Epithelial cell of prostate (primary cell): ENCODE data around the gene THBS1.

Experiments used
- DNase-seq: peaks from one replicate; pipeline ENCODE4 v3.0.0-alpha.2; 2011; ENCODE audit warnings: low read depth, low spot score
- H3K27ac ChIP-seq: fragments of 450-650 bp; 2 replicates; pipeline ENCODE4 v1.5.1; 2017; ENCODE audit warnings: mild to moderate bottlenecking

THBS1 gene

DNA sequence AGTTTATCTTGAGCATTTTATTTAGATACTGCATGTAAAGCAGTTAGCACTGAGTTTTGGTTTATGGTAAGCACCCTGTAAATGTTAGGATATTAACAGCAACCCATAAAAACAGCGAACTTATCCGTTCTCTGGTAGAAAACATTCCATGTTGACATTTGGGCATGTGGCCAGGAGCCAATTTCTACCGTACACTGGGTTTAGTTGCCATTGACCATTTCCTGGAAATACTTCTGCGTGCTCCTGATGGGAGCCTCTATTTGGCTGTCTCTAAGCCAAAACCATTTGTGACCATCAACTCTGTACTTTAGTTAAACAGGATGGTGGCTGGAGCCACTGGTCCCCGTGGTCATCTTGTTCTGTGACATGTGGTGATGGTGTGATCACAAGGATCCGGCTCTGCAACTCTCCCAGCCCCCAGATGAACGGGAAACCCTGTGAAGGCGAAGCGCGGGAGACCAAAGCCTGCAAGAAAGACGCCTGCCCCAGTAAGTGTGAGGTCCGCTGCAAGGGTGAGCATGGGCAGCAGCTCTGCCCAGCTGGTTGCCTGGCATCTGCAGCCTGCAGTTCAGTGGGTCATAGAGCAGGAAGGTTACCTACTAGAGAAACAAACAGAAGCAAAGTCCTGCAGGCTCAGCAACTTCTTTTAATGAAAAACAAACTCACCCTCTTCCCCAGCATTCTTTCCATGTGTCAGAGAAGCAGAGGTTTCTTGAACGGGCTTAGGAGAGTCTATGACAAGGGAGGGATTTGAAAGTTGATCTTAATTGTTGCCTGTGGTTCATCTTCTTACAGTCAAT lies 7.1 kb downstream of the THBS1 start:
- no peak for DNase-seq
- peak overlapping the region; percentile 95 for H3K27ac ChIP-seq

GRCh38 chr15:39588531-39589192 lies 7.8 kb downstream of the THBS1 start:
- peak overlapping the region; percentile 95 for H3K27ac ChIP-seq

DNA sequence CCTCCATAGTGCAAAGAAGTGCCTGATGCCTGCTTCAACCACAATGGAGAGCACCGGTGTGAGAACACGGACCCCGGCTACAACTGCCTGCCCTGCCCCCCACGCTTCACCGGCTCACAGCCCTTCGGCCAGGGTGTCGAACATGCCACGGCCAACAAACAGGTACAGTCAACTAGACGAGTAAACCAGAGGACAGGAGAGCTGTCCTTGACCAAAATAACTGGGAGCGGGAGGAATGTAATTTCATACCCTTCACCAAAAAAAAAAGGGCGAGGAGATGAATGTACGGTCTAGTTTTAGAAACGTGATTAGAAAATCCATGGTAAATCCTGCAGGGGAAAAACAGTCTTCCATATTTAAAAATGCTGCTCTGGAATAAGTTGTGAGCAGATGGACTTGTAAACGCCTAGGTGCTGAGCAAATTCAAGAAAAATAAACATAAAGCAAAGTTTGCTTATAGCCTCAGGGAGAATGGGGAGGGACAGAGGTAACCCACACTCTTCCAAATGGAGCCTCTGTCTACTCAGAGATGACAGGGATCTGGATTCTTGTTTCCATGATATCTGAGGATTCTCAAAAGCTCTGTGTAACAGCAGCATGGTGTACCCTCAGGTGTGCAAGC lies 8.4 kb downstream of the THBS1 start:
- DNase-seq = no peak

More at GRCh38 chr15:39588531-39589192, 7.8 kb downstream of the THBS1 start:
- no peak for DNase-seq

DNA sequence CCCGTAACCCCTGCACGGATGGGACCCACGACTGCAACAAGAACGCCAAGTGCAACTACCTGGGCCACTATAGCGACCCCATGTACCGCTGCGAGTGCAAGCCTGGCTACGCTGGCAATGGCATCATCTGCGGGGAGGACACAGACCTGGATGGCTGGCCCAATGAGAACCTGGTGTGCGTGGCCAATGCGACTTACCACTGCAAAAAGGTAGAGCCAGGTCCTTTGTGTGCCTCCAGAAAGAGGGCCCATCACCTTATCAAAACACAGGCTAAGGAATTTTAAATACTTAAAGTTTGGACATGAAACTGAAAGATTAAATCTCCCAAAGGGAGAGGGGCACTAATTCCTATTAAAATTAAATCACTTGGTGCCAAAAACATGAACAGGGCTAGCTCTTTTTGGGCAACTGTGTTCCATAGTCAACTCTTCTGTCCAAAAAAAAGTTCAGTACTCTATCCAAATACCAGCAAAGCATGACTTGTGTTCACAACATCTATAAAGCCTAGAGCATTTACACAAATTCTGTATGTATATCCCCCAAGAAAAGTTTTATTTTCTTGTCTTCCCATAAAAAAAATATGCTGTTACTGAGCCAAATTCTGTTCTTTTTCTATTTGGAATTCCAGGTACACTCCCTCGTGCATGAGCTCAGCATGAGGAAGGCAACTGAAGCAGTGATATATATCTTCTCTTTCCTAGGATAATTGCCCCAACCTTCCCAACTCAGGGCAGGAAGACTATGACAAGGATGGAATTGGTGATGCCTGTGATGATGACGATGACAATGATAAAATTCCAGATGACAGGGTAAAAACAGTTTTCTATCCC lies 9.2 kb downstream of the THBS1 start:
- no peak for DNase-seq
- H3K27ac ChIP-seq = peak overlapping the region; percentile 95

More for the DNA sequence above, 8.4 kb downstream of the THBS1 start:
- peak overlapping the region; percentile 95 for H3K27ac ChIP-seq

DNA sequence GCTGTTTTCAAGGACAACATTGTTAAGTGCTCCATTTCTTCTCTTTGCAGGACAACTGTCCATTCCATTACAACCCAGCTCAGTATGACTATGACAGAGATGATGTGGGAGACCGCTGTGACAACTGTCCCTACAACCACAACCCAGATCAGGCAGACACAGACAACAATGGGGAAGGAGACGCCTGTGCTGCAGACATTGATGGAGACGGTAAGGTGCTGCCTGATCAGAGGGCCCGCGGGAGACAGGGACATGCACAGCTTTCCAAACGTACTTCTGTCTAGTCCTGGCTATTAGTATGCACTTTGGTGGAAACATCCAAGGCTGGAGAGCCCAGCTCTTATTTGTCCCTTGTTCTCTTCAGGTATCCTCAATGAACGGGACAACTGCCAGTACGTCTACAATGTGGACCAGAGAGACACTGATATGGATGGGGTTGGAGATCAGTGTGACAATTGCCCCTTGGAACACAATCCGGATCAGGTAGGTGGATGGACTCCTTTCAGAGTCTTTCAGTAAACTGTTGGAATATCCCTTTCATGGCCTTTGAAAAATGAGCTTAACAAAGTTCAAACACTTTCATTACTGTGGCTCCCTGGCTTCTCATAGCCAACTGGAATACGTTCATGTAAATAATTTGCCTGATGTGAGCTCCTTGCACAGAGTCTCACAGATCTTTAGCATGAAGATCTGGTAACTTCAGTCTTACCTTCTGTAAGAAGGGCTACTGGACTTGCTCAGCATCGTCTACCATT lies 10.4 kb downstream of the THBS1 start:
- peak overlapping the region; percentile 95 for H3K27ac ChIP-seq
- no peak for DNase-seq

- H3K27ac ChIP-seq = peak overlapping the region; percentile 95
- DNase-seq = no peak
Measured at GRCh38 chr15:39591896-39592315, 11.0 kb downstream of the THBS1 start.

DNA sequence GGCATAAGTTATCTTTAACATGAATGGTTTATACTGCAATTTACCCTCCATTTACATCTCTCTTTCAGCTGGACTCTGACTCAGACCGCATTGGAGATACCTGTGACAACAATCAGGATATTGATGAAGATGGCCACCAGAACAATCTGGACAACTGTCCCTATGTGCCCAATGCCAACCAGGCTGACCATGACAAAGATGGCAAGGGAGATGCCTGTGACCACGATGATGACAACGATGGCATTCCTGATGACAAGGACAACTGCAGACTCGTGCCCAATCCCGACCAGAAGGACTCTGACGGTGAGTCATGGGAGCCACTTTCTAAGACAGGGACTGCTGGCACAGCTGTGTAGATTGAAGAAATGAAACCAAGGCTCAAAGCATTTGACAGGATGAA lies 11.6 kb downstream of the THBS1 start:
- no peak for DNase-seq
- H3K27ac ChIP-seq = peak overlapping the region; percentile 95

DNA sequence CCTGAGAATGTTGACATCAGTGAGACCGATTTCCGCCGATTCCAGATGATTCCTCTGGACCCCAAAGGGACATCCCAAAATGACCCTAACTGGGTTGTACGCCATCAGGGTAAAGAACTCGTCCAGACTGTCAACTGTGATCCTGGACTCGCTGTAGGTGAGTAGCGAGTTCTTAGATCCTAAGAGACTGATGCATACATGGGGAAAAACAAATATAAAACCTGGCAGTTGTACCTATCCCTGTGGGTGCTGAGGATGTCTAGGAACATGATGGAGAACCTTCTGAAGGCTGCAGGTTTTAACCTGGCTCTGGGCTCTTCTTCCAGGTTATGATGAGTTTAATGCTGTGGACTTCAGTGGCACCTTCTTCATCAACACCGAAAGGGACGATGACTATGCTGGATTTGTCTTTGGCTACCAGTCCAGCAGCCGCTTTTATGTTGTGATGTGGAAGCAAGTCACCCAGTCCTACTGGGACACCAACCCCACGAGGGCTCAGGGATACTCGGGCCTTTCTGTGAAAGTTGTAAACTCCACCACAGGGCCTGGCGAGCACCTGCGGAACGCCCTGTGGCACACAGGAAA lies 12.3 kb downstream of the THBS1 start:
- no peak for DNase-seq
- peak overlapping the region; percentile 95 for H3K27ac ChIP-seq

DNA sequence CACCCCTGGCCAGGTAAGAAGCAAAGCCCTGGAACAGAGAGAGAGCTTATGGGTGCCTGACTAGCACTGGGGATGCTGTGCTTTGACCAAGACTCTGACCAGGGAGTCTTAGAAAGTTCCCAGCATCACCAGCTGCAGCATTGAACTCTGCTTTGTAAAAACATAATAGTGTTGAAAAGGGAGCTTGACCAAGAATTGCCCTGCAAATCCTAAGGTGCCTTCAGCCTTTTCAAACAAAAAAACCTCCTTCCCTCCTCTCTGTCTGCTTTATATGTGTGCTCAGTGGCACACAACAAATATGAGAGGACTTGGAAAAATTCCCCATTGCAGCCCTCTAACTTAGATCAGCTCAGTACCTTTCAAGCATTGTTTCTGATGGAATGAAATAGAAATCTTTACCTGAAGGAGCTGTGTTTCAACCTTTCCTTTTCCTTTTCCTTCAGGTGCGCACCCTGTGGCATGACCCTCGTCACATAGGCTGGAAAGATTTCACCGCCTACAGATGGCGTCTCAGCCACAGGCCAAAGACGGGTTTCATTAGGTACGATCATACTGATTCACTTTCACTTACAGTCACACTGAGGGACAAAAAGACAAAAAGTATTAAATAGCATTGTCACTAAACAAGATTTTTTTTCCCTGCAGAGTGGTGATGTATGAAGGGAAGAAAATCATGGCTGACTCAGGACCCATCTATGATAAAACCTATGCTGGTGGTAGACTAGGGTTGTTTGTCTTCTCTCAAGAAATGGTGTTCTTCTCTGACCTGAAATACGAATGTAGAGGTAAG lies 13.0 kb downstream of the THBS1 start:
- DNase-seq = no peak

GRCh38 chr15:39594446-39595337 lies 13.8 kb downstream of the THBS1 start:
- DNase-seq = no peak
- H3K27ac ChIP-seq = peak overlapping the region; percentile 95

More for the DNA sequence above, 13.0 kb downstream of the THBS1 start:
- peak overlapping the region; percentile 95 for H3K27ac ChIP-seq

DNA sequence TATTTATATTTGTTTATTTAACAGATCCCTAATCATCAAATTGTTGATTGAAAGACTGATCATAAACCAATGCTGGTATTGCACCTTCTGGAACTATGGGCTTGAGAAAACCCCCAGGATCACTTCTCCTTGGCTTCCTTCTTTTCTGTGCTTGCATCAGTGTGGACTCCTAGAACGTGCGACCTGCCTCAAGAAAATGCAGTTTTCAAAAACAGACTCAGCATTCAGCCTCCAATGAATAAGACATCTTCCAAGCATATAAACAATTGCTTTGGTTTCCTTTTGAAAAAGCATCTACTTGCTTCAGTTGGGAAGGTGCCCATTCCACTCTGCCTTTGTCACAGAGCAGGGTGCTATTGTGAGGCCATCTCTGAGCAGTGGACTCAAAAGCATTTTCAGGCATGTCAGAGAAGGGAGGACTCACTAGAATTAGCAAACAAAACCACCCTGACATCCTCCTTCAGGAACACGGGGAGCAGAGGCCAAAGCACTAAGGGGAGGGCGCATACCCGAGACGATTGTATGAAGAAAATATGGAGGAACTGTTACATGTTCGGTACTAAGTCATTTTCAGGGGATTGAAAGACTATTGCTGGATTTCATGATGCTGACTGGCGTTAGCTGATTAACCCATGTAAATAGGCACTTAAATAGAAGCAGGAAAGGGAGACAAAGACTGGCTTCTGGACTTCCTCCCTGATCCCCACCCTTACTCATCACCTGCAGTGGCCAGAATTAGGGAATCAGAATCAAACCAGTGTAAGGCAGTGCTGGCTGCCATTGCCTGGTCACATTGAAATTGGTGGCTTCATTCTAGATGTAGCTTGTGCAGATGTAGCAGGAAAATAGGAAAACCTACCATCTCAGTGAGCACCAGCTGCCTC lies 14.7 kb downstream of the THBS1 start:
- H3K27ac ChIP-seq = peak overlapping the region; percentile 95
- no peak for DNase-seq

DNA sequence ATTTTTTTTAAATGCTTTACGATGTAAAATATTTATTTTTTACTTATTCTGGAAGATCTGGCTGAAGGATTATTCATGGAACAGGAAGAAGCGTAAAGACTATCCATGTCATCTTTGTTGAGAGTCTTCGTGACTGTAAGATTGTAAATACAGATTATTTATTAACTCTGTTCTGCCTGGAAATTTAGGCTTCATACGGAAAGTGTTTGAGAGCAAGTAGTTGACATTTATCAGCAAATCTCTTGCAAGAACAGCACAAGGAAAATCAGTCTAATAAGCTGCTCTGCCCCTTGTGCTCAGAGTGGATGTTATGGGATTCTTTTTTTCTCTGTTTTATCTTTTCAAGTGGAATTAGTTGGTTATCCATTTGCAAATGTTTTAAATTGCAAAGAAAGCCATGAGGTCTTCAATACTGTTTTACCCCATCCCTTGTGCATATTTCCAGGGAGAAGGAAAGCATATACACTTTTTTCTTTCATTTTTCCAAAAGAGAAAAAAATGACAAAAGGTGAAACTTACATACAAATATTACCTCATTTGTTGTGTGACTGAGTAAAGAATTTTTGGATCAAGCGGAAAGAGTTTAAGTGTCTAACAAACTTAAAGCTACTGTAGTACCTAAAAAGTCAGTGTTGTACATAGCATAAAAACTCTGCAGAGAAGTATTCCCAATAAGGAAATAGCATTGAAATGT lies 15.6 kb downstream of the THBS1 start:
- no peak for DNase-seq
- peak overlapping the region; percentile 95 for H3K27ac ChIP-seq

DNA sequence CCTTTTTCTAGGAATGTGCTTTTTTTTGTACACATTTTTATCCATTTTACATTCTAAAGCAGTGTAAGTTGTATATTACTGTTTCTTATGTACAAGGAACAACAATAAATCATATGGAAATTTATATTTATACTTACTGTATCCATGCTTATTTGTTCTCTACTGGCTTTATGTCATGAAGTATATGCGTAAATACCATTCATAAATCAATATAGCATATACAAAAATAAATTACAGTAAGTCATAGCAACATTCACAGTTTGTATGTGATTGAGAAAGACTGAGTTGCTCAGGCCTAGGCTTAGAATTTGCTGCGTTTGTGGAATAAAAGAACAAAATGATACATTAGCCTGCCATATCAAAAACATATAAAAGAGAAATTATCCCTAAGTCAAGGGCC lies 16.5 kb downstream of the THBS1 start:
- DNase-seq = no peak
- peak overlapping the region; percentile 95 for H3K27ac ChIP-seq

DNA sequence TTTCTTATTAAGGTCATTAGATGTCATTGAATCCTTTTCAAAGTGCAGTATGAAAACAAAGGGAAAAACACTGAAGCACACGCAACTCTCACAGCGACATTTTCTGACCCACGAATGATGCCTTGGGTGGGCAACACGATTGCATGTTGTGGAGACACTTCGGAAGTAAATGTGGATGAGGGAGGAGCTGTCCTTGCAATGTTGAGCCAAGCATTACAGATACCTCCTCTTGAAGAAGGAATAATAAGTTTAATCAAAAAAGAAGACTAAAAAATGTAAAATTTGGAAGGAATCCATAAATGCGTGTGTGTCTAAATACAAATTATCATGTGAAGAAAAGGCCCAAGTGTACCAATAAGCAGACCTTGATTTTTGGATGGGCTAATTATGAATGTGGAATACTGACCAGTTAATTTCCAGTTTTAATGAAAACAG lies 16.9 kb downstream of the THBS1 start:
- DNase-seq = no peak
- peak overlapping the region; percentile 95 for H3K27ac ChIP-seq

DNA sequence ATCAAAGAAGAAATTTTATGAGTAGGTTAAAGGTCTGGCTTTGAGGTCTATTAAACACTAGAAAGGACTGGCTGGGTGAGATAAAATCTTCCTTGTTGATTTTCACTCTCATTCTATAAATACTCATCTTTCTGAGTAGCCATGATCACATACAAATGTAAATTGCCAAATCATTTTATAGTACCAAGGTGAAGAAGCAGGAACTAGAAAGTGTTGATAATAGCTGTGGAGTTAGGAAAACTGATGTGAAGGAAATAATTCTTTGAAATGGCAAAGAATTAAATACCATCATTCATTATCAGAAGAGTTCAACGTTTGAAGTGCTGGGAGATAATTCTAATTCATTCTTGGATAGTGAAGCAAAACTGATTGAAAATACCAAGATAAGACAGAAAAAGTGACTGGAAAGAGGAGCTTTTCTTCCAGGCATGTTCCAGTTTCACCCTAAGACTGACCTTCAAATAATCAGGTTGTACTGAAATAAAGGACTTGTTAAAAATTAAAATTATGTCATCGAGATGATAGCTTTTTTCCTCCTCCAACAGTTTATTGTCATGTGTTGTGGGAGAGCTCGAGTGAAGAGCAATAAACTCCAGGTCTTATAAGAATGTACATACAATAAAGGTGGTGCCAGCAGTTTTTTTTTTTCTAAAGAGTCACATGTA lies 17.4 kb downstream of the THBS1 start:
- no peak for DNase-seq
- H3K27ac ChIP-seq = peak overlapping the region; percentile 95
